HG02870 (cell line): ENCODE results near the gene GAB4.
"Not testable (repeated sequence)": the region's sequence is repeated elsewhere in the genome, so short reads cannot be mapped to it uniquely, and the experiment has no call there.

Experiments
- ATAC-seq: cut with Tn5 transposase; IDR thresholded peaks from one replicate; pipeline ENCODE4 v1.9.1; 2021; ENCODE audit warnings: mild to moderate bottlenecking, moderate library complexity; ENCODE audit not compliant: unreplicated experiment

The GAB4 gene

DNA sequence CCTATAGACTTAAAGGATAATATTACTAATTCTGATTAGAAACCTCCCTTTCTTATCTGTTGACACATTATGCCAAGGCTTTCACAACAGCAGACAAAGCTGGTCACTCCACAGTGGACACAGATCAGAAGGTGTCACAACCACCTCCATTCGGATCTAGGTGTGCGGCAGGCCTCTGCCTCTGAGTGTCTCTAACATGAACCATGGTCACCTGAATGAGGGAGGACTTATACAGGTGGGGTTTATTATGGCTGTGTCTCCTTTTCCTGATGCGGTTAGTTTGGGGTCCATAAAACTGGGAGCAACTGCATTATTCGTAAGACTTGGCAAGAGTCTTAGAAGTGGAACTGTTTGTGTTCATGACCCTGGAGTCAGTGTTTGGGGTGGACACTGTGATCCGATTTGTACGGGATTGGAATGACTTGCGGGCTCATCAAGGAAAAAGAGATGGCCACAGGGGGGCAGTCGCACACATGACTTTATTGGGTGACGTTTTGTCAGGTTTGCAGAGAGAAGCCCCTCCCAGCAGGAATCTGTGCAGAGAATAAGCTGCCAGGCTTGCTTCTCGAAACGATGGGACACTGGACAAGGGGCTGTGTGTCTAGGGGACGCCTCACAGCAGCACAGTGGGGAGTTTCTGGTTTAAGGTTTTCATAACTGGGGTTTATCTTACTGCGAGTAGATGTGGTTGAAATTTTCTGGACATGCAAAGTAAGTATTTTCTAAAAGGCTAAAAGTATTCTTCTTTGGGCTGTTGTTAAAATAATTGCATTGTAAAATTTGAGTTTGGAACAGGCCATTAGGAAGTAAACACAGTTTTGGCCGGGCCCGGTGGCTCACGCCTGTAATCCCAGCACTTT, 90.6 kb downstream of the GAB4 start:
- peak; percentile 59 for ATAC-seq

DNA sequence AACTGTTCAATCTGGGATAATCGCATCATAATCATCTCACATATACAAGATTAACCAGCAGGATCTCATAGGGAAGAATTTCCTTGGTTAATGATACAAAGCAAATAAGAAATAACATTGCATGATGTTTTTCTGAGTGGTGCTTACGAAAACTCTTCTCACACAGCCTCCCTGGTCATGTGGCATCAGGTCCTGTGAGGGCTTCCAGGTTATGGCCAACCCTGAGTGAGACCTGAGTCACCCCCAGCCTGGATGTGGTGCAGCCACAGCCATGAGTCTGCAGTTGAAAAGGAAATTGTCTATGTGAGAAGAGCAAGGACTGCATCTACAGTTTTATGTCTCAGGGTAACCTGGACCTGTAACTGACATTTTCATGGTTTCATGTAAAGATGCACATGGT, 92.3 kb downstream of the GAB4 start:
- ATAC-seq = no peak

DNA sequence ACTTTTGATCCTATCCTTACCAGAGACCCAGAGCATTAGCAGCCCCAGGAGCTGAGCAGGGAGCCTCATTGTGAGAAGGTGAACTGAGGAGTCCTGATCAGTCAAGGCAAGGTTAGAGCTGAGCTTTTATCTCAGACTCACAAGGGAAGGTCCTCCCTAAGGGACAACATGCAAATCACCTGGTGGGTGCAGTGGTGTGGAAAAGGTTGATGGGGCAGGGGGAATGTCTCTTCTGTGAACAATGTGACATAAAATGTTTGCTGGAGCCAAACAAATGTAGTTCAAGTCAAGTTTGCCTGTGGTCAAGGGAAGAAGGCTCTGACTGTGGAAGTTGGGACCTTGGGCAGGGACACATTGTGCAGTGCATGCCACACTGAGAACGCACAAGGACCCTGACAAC, 93.1 kb downstream of the GAB4 start:
- ATAC-seq = not testable (repeated sequence)

DNA sequence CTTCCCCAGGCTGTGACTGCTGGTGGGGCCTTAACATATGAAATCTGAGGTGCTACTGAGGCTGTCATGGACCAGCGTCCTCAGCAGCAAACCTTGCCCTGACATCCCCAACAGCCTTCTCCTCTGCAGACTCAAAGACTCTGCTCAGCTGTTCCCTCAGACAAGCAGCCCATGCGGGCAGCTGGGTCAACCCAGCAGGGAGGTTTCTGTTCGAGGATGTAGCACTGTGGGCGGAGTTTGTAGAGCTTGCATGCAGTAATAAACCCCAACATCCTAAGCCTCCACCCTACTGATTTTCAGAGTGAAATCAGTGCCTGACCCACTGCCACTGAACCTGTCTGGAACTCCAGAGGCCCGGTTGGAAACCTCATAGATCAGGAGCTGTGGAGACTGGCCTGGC, 94.0 kb downstream of the GAB4 start:
- no peak for ATAC-seq

DNA sequence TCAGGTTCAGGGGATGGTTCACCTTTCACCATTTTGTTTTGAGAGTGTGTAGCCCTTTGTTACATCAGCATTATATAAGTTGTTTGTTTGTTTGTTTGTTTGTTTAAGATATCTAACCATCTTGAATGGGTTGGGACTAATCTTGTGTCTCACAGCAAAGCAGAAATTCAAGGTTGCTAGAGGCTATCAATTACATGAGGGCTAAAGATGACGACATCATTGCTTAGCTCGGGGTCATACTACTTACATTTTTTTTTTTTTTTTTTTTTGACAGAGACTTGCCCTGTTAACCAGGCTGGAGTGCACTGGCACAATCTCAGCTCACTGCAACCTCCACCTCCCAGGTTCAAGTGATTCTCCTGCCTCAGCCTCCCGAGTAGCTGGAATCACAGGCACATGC, 95.7 kb downstream of the GAB4 start:
- no peak for ATAC-seq
